Ramos (cell line): Measurements from ENCODE around the gene MMP23B.
"Not testable (repeated sequence)": the region's sequence is repeated elsewhere in the genome, so short reads cannot be mapped to it uniquely, and the experiment has no call there.

Experiments used
- in situ Hi-C: fragments of 300-500 bp; cut with MboI; formaldehyde crosslinking; loops from one replicate; pipeline ENCODE4 v1.14.3; 2022; ENCODE audit warnings: low sequenced_read_pairs; ENCODE audit not compliant: unreplicated experiment

MMP23B gene

GRCh38 chr1:1627829-1628753 lies 3.9 kb upstream of the MMP23B start:
- in situ Hi-C loops: no loop called here

DNA sequence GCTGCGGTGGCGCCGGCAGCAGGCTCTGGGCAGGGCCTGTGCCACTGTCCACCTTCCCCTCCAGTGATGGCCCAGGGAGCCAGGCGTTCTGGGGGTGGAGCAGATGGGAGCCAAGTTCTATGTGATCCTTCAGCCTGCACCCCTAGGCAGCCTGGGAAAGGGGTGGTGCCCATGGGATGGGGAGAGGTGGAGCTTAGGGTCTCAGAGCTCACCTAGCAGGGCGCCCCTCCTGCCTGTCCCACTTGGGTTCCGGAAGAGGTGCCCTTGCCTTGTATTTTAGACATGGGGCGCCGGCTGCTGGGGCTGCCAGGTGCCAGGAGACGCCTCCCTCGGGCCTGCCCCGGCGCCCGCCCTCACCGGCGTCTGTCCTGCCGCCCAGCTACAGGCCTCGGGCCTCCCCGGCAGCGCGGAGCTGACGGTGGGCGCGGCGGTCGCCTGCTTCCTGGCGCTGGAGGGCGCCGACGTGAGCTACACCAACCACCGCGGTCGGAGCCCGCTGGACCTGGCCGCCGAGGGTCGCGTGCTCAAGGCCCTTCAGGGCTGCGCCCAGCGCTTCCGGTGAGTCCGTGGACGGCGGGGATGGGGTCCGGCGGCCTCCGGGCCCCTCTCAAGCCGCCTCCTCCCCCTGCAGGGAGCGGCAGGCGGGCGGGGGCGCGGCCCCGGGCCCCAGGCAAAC lies 3.1 kb upstream of the MMP23B start:
- in situ Hi-C loops: no loop called here

- in situ Hi-C loops: no loop called here
These were observed 2.4 kb upstream of the MMP23B start for GRCh38 chr1:1629430-1630190.

- in situ Hi-C loops: no loop called here
These were observed 1.6 kb upstream of the MMP23B start for GRCh38 chr1:1630191-1630964.

DNA sequence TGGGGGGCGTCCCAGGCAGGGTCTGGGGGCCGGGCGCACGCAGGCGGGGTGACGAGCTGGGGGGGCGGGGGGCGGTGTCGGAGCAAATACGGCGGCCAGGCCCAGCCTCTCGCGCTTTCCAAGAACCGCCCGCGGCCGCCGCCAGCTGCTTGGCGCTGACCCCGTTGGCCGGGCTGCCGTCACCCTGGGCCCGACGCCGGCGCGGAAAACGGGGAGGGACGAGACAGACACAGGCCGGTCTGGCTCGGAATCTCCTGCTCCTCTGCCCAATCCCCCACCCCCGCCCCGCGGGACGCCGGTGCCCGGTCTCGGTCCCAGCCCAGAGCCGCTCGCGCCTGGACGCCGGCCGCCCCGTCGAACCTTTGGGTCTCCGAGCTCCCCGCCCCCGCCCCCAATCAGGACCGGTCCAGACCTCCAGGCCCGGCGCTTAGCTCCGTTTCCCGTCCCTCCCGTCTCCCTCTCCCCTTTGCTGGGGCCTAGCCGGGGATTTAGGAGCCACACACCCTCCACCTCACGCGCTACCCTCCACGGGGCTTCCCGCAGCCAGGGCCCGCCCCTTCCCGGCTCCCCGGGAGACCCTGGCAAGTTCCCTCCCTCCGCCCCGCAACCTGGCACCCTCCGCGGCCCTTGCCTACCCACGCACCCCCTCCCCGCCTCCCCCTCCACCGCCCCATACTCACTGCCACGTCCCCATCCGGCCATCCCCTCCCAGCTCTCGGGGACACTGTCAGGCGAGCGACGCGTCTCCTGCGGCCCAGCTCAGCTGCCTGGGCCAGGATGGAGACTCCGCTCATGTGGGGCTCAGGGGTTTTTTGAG lies 800 bp upstream of the MMP23B start:
- in situ Hi-C loops: no loop called here

GRCh38 chr1:1633409-1633808 lies 1.4 kb downstream of the MMP23B start:
- in situ Hi-C loops: not testable (repeated sequence)

DNA sequence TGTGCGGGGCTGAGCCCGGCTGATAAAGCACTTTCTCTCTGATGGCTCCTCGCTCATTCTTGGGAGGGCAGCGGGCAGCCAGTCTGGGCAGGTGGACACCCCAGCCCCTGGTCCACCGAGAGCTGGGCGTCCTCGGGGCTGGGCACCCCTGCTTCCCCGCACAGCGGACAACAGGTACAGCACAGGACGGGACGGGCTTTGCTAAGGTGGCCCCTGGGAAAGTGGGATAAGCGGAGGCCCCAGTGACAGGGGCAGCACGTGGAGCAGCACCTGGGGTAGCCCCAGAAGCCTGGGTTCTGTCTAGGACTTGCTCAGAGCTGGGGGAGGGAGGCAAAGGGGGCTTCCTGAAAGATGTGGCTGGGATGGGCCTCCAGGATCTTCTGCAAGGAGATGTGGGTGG lies 2.6 kb downstream of the MMP23B start:
- in situ Hi-C loops: not testable (repeated sequence)

DNA sequence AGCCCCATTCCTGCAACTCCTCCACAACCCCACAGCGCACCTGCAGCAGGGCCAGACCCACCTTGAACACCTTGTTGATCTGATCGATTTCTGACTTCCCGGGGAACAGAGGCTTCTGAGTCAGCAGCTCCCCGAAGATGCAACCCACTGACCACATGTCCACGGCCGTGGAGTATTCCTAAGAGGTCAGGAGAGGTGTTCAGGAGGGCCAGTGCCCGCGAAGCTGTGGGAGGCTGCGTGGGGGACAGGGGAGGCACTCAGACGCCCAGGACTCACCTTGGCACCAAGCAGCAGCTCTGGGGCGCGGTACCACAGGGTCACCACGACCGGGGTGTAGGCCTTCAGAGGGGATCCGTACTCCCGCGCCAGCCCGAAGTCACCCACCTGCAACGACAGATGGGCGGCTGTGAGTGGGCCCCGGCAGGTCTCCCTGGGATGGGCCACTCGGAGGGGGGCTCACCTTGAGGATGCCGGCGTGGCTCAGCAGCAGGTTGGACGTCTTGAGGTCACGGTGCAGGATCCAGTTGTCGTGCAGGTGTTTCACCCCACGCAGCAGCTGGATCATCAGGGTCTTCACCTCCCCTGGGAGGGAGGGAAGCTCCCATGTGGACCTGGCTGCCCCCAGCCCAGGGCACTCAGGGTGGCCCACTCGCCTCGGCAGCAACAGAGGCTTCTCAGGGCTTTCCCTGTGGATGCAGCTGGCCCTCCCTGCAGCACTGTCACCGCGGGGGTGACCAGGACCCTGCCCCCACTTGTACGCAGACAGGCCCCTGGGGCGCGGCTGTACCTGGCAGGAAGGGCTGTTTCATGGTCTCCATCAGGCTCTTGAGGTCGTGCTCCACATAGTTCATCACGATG lies 4.9 kb downstream of the MMP23B start:
- in situ Hi-C loops: not testable (repeated sequence)

DNA sequence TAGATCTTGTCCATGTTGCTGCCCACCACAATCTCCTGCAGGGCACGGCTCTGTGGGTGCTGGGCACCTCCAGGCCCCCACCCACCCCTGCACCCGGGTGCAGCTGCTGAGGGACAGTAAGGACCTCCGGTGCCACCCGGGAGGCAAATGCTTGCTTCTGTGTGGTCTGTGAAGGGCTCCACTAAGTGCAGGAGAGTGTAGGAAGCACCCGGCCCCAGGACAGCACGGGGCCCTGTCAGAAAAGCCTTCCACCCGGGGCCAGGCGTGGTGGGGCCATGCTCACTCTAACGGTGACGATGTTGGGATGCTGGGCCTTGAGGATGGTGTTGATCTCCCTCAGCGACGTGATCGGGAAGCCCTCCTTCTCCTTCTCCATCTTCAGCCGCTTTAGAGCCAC lies 5.5 kb downstream of the MMP23B start:
- in situ Hi-C loops: not testable (repeated sequence)

DNA sequence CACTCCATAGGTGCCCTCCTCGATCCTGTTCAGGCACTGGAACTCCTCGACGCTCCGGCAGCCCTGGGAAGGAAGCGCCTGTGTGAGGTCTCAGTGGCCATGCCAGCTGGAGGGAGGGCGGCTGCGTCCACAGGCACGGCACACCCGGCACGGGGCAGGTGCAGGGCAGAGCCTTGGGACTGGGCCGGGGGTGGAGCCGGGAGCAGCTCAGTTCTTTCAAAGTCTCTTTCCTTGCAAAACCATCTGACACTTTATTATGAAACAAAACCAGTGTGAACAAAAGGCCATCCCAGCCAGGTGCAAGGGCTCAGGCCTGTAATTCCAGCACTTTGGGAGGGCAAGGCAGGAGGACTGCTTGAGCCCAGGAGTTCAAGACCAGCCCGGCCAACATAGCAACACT lies 6.6 kb downstream of the MMP23B start:
- in situ Hi-C loops: not testable (repeated sequence)

- in situ Hi-C loops: not testable (repeated sequence)
These were observed 7.4 kb downstream of the MMP23B start for GRCh38 chr1:1639368-1639767.

- in situ Hi-C loops: not testable (repeated sequence)
These were observed 8.1 kb downstream of the MMP23B start for GRCh38 chr1:1640081-1640480.

DNA sequence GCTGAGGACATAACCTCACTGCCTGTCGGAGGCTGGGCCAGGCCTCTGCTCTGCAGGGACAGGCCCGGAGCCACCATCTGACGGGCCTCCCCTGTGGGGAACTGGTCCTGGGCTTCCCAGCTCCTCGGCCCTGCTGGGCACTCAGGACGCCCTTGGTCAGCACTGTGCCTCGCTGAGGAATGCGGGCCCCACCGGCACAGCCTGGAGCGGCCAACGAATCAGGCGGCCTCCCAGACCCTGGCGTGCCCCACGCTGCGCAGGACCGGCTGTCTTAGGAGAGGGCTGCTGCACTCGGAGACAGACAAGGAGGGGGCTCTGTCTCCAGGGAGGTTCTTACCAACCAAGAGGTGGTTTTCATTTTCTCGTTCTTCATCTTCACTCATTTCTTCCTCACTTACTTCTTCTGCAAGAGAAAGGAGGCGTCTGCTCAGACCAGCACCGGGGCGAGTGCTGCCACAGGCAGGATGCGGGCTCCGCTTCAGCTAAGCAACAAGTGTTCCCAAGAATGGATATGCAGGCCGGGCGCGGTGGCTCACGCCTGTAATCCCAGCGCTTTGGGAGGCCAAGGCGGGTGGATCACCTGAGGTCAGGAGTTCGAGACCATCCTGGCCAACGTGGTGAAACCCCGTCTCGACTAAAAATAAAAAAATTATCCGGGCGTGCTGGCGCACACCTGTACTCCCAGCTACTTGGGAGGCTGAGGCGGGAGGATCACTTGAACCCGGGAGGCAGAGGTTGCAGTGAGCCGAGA lies 8.9 kb downstream of the MMP23B start:
- in situ Hi-C loops: not testable (repeated sequence)

GRCh38 chr1:1646326-1646725 lies 14.4 kb downstream of the MMP23B start:
- in situ Hi-C loops: not testable (repeated sequence)

- in situ Hi-C loops: not testable (repeated sequence)
These were observed 15.7 kb downstream of the MMP23B start for GRCh38 chr1:1647567-1648241.

DNA sequence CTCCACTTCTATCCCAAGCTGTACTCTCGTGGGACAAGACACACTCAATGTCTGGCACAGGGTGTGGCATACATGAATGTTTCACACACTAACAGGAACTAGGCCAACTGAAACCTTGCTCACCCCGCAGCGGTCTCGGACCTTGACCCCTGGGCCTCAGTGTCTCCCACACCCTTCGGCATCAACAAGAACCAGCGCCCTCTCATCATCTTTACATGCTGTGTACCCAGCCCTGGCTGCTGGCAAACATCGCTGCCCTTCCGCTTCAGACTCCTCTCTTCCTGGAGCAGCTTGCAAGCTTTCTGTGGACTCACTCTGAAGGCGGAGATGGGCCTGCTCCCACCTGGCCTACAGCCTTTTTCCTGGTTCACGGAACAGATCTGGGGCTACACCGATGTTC lies 16.3 kb downstream of the MMP23B start:
- in situ Hi-C loops: not testable (repeated sequence)
